Activated CD4-positive, alpha-beta T cell treated with anti-CD3 and anti-CD28 coated beads, Interleukin-2, Interleukin-6, amounts not matched to agents 100 ng/mL and 50 ng/mL, durations not matched to agents 16 hours and 8 hours (primary cell): ENCODE data around the gene MXI1.
"Not testable (repeated sequence)": the region's sequence is repeated elsewhere in the genome, so short reads cannot be mapped to it uniquely, and the experiment has no call there.

Source experiments
- DNase-seq: peaks from one replicate; pipeline ENCODE4 v3.0.0-alpha.2; 2020

Gene MXI1

GRCh38 chr10:110242511-110242910, 35.1 kb downstream of the MXI1 start:
- no peak for DNase-seq

GRCh38 chr10:110244550-110244949, 37.1 kb downstream of the MXI1 start:
- no peak for DNase-seq

DNA sequence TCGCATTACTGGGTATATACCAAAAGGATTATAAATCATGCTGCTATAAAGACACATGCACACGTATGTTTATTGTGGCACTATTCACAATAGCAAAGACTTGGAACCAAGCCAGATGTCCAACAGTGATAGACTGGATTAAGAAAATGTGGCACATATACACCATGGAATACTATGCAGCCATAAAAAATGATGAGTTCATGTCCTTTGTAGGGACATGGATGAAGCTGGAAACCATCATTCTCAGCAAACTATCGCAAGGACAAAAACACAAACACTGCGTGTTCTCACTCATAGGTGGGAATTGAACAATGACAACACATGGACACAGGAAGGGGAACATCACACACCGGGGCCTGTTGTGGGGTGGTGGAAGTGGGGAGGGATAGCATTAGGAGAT, 40.4 kb downstream of the MXI1 start:
- not testable (repeated sequence) for DNase-seq

DNA sequence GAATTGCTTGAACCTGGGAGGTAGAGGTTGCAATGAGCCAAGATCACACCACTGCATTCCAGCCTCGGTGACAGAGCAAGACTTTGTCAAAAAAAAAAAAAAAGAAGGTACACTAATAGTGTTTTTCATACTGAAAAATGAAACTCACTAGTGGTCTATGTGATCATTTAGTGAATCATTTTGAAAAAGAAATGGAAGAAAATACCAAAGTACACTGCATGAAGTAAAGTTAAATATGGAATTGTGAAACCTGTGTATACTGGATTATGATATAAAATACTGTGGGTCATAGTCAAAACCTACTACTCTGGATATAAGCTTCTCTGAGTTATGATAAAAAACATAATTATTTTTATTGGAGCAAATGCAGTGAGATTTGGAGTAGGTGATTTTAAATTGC, 42.1 kb downstream of the MXI1 start:
- DNase-seq: peak; percentile 33

DNA sequence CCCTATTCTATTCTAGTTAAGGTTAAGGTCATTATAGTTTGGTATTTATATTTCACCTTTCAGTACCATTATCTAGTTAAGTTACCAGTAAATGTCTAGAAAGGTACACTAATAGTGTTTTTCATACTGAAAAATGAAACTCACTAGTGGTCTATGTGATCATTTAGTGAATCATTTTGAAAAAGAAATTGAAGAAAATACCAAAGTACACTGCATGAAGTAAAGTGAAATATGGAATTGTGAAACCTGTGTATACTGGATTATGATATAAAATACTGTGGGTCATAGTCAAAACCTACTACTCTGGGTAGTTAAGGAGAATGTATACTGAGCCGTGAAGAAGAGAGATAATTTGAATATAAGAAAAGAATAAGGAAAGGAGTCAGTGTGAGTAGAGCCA, 44.0 kb downstream of the MXI1 start:
- peak; percentile 52 for DNase-seq

- DNase-seq: peak; percentile 34
Measured at GRCh38 chr10:110252151-110252550, 44.7 kb downstream of the MXI1 start.

DNA sequence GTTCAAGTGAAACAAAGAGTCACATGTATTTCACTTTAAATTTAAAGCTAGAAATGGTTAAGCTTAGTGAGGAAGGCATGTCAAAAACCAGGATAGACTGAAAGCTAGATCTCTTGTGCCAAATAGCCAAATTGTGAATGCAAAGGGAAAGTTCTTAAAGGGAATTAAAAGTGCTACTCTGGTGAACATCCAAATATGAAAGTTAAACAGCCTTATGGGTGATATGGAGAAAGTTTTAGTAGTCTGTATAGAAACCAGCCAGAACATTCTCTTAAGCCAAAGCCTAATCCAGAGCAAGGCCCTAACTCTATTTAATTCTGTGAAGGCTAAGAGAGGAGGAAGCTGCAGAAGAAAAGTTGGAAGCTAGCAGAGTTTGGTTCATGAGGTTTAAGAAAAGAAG, 47.1 kb downstream of the MXI1 start:
- DNase-seq: no peak

DNA sequence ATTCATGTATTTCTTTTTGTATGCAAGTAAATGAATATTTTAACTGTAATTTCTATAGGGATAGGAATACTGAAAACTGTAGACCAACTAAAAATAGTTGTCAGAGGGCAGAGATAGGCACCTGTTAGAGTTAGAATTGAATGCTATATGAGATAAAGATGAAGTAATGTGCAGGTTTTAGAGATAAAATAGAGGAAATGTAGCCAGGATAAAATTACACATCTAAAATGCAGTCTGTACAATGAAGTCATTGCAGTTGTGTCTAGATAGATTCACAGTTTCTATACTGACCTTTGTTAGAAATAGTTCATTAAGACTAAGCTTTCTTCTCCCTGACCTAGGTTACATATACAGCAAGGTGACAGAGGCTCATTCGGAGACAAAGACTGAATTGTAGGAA, 51.1 kb downstream of the MXI1 start:
- no peak for DNase-seq

DNA sequence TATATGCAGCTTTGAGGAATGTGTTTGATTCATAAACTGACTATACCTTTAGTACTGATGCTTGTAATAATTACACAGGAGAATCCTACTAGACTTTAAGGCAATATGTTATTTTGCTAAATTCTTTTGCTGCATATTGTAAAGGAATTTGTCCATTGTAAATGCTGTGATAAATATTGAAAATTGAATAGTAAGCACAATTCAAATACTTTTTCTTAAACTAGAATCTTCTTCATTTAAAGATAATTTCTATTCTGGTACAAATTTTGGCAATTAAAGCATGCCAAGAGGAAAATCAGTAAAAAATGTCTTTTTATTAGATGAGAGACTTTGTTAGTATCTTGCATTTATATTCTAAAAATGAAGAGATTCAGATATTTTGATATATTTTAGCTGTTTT, 51.9 kb downstream of the MXI1 start:
- DNase-seq: no peak

- DNase-seq: no peak
Measured at GRCh38 chr10:110260746-110261477, 53.5 kb downstream of the MXI1 start.

GRCh38 chr10:110263164-110263563, 55.8 kb downstream of the MXI1 start:
- DNase-seq: no peak

DNA sequence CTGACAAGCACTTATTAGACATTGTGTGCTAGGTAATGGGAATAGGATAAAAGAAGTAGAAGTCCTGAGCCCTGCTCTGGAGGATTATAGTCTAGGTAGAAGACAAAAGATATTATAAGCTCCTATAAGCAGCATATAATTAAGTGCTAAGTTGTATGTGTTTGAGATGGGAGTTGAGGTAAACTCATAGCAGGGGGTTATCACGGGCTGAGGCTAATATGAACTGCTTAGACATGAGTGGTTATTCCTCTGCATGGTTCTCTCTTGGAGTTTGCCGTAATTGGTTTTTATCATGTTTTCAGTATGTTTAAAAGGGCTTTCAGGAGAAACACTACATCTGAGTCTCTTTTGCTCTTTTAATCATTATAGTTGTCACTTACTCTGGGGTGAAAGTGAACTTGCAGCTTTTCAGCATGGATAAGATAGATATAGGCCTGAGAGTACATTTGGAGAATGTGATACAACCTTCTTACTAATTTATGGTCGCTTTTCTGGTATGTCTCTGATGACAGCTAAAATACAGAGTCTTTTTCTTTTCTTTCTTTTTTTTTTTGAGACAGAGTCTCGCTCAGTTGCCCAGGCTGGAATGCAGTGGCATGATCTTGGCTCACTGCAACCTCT, 58.3 kb downstream of the MXI1 start:
- no peak for DNase-seq

DNA sequence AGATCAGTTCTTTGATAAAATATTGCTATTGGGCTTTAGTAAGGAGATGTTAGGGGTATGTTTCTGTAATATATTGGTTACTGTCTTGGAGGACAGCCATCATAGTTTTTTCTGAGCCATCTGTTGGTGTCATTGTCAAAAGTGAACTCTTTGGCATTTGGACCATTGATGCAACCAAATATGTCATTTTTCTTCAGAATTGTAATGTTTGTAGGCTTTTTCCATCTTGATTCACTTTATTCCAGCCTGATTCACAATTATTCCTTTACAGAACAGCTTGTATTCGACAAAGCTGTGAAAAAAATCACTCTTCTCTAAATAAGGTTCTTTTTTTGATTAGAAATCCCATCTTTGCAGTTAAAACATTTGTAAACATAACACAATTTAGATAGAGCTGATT, 59.9 kb downstream of the MXI1 start:
- no peak for DNase-seq

GRCh38 chr10:110268442-110268841, 61.0 kb downstream of the MXI1 start:
- no peak for DNase-seq

DNA sequence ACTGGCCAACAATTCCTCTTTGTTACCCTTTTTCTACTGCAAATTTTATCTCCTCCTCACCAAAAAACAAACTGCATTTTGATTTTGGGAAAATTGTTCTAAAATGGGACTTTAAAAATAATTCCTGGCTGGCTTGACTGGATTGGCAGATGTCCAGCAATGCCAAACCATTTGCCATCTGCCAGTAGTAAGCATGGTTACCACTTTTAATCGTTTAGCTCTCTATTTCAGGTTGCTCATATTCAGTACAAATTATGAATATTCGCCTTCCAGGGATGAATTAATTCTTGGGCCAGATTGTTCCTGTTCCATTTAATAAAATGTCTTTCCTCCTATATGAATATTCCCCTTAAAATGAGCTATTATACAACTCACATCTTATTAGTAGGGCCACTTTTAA, 61.6 kb downstream of the MXI1 start:
- no peak for DNase-seq

GRCh38 chr10:110269374-110270318, 62.2 kb downstream of the MXI1 start:
- peak; percentile 26 for DNase-seq

- not testable (repeated sequence) for DNase-seq
Measured at GRCh38 chr10:110272995-110273394, 65.6 kb downstream of the MXI1 start.

- peak; percentile 25 for DNase-seq
Measured at GRCh38 chr10:110273474-110273873, 66.1 kb downstream of the MXI1 start.

- no peak for DNase-seq
Measured at GRCh38 chr10:110274072-110274627, 66.7 kb downstream of the MXI1 start.

DNA sequence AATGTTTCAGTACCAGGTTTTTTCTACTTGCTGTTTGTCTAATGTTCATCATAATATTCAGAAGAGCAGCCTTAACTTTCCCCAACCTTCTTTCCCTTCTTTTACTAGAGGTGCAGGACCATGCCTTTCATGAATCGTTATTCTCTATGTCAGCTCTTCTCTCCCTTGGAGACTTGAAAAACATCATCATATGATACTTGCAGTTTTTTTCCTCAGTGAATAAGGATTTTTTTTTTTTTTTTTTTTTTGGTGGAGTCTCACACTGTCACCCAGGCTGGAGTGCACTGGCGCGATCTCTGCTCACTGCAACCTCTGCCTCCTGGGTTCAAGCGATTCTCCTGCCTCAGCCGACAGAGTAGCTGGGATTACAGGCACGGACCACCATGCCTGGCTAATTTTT, 67.2 kb downstream of the MXI1 start:
- DNase-seq: no peak

GRCh38 chr10:110275128-110275729, 67.8 kb downstream of the MXI1 start:
- DNase-seq: no peak

- DNase-seq: no peak
Measured at GRCh38 chr10:110276603-110277002, 69.2 kb downstream of the MXI1 start.

DNA sequence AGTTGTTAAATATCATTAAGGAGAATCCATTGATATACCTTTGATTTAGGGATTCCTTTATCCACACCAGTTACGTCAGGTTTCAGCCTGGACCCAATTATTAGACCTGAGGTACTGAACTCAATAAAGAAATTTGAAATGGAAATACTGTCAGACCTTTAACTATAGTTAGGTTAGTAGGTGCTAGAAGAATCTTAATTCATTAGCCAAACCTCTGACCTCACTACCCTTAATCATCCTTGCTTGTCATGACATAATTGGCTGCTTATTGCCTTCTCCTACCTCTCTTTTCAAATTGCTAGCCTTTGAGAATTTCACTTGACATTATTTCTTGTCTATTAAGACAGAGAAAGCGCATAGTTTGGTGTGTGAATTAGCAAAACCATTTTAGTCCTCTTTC, 70.2 kb downstream of the MXI1 start:
- DNase-seq: no peak
